Smooth muscle cell of the brain vasculature (primary cell): ENCODE data around the gene MFSD2B.

Experiments used
- DNase-seq: peaks from one replicate; pipeline ENCODE4 v3.0.0-alpha.2; 2012; ENCODE audit warnings: low read depth, low spot score

Gene MFSD2B

GRCh38 chr2:24050041-24050979 is 40.4 kb downstream of the MFSD2B start:
- DNase-seq, result no peak

GRCh38 chr2:24051833-24052232 is 41.9 kb downstream of the MFSD2B start:
- no peak for DNase-seq

GRCh38 chr2:24052951-24053350 is 43.1 kb downstream of the MFSD2B start:
- DNase-seq, result no peak

- no peak for DNase-seq
Observed at GRCh38 chr2:24054366-24055010, 44.6 kb downstream of the MFSD2B start.

- no peak for DNase-seq
Observed at GRCh38 chr2:24055750-24056149, 45.9 kb downstream of the MFSD2B start.

- DNase-seq, result no peak
Observed at GRCh38 chr2:24058564-24059271, 48.8 kb downstream of the MFSD2B start.

GRCh38 chr2:24065341-24065740 is 55.5 kb downstream of the MFSD2B start:
- DNase-seq, result no peak

- no peak for DNase-seq
Observed at GRCh38 chr2:24072259-24072658, 62.4 kb downstream of the MFSD2B start.

GRCh38 chr2:24073816-24074215 is 63.9 kb downstream of the MFSD2B start:
- no peak for DNase-seq

- DNase-seq, result no peak
Observed at GRCh38 chr2:24075259-24075658, 65.4 kb downstream of the MFSD2B start.
